ENCODE data around the gene YES1.
"Not testable (repeated sequence)": the region's sequence is repeated elsewhere in the genome, so short reads cannot be mapped to it uniquely, and the experiment has no call there.

DNA sequence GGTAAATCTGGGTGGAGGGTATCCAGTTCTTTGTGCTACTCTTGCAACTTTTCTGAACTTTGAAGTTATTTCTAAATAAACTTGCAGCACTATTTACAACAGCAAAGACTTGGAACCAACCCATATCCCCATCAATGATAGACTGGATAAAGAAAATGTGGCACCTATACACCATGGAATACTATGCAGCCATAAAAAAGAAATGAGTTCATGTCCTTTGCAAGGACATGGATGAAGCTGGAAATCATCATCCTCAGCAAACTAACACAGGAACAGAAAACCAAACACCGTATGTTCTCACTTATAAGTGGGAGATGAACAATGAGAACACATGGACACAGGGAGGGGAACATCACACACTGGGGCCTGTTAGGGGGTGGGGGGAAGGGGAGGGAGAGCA is 16.7 kb downstream of the YES1 start:
- TF ChIP-seq, protein P1, sequence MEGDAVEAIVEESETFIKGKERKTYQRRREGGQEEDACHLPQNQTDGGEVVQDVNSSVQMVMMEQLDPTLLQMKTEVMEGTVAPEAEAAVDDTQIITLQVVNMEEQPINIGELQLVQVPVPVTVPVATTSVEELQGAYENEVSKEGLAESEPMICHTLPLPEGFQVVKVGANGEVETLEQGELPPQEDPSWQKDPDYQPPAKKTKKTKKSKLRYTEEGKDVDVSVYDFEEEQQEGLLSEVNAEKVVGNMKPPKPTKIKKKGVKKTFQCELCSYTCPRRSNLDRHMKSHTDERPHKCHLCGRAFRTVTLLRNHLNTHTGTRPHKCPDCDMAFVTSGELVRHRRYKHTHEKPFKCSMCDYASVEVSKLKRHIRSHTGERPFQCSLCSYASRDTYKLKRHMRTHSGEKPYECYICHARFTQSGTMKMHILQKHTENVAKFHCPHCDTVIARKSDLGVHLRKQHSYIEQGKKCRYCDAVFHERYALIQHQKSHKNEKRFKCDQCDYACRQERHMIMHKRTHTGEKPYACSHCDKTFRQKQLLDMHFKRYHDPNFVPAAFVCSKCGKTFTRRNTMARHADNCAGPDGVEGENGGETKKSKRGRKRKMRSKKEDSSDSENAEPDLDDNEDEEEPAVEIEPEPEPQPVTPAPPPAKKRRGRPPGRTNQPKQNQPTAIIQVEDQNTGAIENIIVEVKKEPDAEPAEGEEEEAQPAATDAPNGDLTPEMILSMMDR (conservative IDR thresholded peaks at IDR 0.05), result not testable (repeated sequence)
- TF ChIP-seq ZFX (IDR thresholded peaks at IDR 0.05), result not testable (repeated sequence)
